Calu3 (cell line): ENCODE data around the gene SULT2B1. TPM values are rescaled to one million over a fixed set of nuclear protein-coding genes. Genes with fewer than 3 reads are reported as not detected.

Experiments used
- BruUV-seq: library from RNA; stranded (reverse); fragments of 400-500 nt; replicated peaks from 2 replicates; lab custom pipeline; 2021; lab: Mats Ljungman, UMichigan
- CTCF ChIA-PET: fragments of 300-600 bp; sonication (Branson Sonifier 250); formaldehyde crosslinking; loops from one replicate; lab custom pipeline; 2022; ENCODE audit warnings: antibody characterized with exemption; lab: Charles Lee
- DNase-seq: peaks from one replicate; pipeline ENCODE4 v3.0.0; 2022
- H3K27ac Mint-ChIP-seq: one replicate; pipeline ENCODE4 v1.8.0; 2022; ENCODE audit warnings: mixed read lengths; ENCODE audit not compliant: unreplicated experiment
- H3K27me3 Mint-ChIP-seq: one replicate; pipeline ENCODE4 v1.8.0; 2022; ENCODE audit warnings: mixed read lengths; ENCODE audit not compliant: unreplicated experiment
- H3K36me3 Mint-ChIP-seq: one replicate; pipeline ENCODE4 v1.8.0; 2022; ENCODE audit warnings: mild to moderate bottlenecking, moderate library complexity, mixed read lengths; ENCODE audit not compliant: insufficient read depth, unreplicated experiment
- H3K4me1 Mint-ChIP-seq: one replicate; pipeline ENCODE4 v1.8.0; 2022; ENCODE audit warnings: mild to moderate bottlenecking, low read depth, mixed read lengths; ENCODE audit not compliant: unreplicated experiment
- H3K4me3 Mint-ChIP-seq: one replicate; pipeline ENCODE4 v1.8.0; 2022; ENCODE audit warnings: mild to moderate bottlenecking, low read depth, moderate library complexity, mixed read lengths; ENCODE audit not compliant: unreplicated experiment
- H3K9me3 Mint-ChIP-seq: one replicate; pipeline ENCODE4 v1.8.0; 2022; ENCODE audit warnings: low read depth, mixed read lengths; ENCODE audit not compliant: unreplicated experiment
- CTCF ChIP-seq: fragments of 200-600 bp; IDR thresholded peaks from one replicate; pipeline ENCODE4 v1.8.0; 2022; ENCODE audit warnings: antibody characterized with exemption; ENCODE audit not compliant: unreplicated experiment
- intact Hi-C: fragments of 100-400 bp; cut with micrococcal nuclease; formaldehyde crosslinking; loops from one replicate; pipeline ENCODE4 v1.10.0; 2022; ENCODE audit not compliant: unreplicated experiment
- total RNA-seq: library from RNA; stranded (reverse); gene quantifications from 2 replicates; pipeline ENCODE4 v1.2.3, GENCODE V29; 2022

The SULT2B1 gene
- total RNA-seq, 1 experiment from 2014 or later: not detected

DNA sequence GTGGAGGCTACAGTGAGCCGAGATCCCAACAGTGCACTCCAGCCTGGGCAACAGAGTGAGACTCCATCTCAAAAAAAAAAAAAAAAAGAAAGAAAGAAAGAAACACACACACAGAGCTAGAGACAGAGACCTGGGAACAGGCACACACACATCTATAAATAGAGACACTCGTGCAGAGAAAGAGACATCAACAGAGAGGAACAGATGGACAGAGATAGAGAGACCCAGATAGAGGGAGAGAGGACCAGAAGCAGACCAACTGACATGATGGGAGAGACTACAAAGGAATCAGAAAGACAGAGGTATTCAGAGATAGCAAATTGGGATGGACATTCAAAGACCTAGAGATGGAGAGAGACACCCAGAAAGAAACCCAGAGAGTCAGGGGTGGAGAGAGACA, 96.2 kb downstream of the SULT2B1 start:
- Mint-ChIP-seq H3K9me3 (no peaks in the 10 kb centered on the region), H3K27ac (no peak overlapping the region), H3K4me3 (no peak overlapping the region), H3K4me1 (peaks cover 19% of the 10 kb centered on the region), H3K36me3 (peaks cover 6% of the 10 kb centered on the region), H3K27me3 (peaks cover 39% of the 10 kb centered on the region)
- DNase-seq: no peak
- BruUV-seq: no TSS peak
- intact Hi-C loops: no loop called here
- CTCF ChIA-PET: no interaction called here
- TF ChIP-seq CTCF: no peak

Other genes with a start within 250 kb of the SULT2B1 start
- gene EMP3, start 226.6 kb upstream of the SULT2B1 start, total RNA-seq: 27.5 and 29.5 TPM in 2 replicates
- 10.4 and 14.8 TPM in 2 replicates for gene TMEM143, start 188.2 kb upstream of the SULT2B1 start, total RNA-seq
- gene SYNGR4, start 187.8 kb upstream of the SULT2B1 start, total RNA-seq: not detected in 2 replicates
- gene KDELR1, start 160.6 kb upstream of the SULT2B1 start, total RNA-seq: 185 and 194 TPM in 2 replicates
- 0.15 TPM in 1 of 2 replicates, not detected in the other for gene GRIN2D, start 158.5 kb upstream of the SULT2B1 start, total RNA-seq
- 75.0 and 76.7 TPM in 2 replicates for gene GRWD1, start 106.2 kb upstream of the SULT2B1 start, total RNA-seq
- 9.6 and 9.9 TPM in 2 replicates for gene KCNJ14, start 96.6 kb upstream of the SULT2B1 start, total RNA-seq
- gene CYTH2, start 82.8 kb upstream of the SULT2B1 start, total RNA-seq: 98.1 and 109 TPM in 2 replicates
- gene LMTK3, start 40.3 kb upstream of the SULT2B1 start, total RNA-seq: 1.0 and 2.4 TPM in 2 replicates
- not detected in 2 replicates for gene SPACA4, start 54.6 kb downstream of the SULT2B1 start, total RNA-seq
- gene FAM83E, start 62.9 kb downstream of the SULT2B1 start, total RNA-seq: 8.2 and 13.3 TPM in 2 replicates
- gene RPL18, start 67.0 kb downstream of the SULT2B1 start, total RNA-seq: 1,224 and 1,339 TPM in 2 replicates
- 20.5 and 24.2 TPM in 2 replicates for gene SPHK2, start 67.3 kb downstream of the SULT2B1 start, total RNA-seq
- 4.3 and 4.9 TPM in 2 replicates for gene DBP, start 85.2 kb downstream of the SULT2B1 start, total RNA-seq
- gene CA11, start 94.0 kb downstream of the SULT2B1 start, total RNA-seq: 2.1 and 5.1 TPM in 2 replicates
- gene NTN5, start 120.8 kb downstream of the SULT2B1 start, total RNA-seq: 0.57 and 0.66 TPM in 2 replicates
- 8.7 and 10.4 TPM in 2 replicates for gene FUT2, start 143.8 kb downstream of the SULT2B1 start, total RNA-seq
- 1.7 TPM in 2 replicates for gene MAMSTR, start 167.6 kb downstream of the SULT2B1 start, total RNA-seq
- 0.09 and 0.29 TPM in 2 replicates for gene RASIP1, start 188.4 kb downstream of the SULT2B1 start, total RNA-seq
- gene IZUMO1, start 194.7 kb downstream of the SULT2B1 start, total RNA-seq: 0.31 and 0.42 TPM in 2 replicates
- gene FUT1, start 200.5 kb downstream of the SULT2B1 start, total RNA-seq: 2.6 and 2.9 TPM in 2 replicates
- gene FGF21, start 203.4 kb downstream of the SULT2B1 start, total RNA-seq: not detected in 2 replicates